Gastroesophageal sphincter (tissue), 3 donors: ENCODE results near the gene CEBPB.

Experiments
- CTCF ChIP-seq, 4 experiments: fragments of 200-600 bp in 2 of 4; fragments of 450-650 bp in 2 of 4; sonication (generic) in 1 of 4; IDR thresholded peaks; one replicate each; pipeline ENCODE4 v1.5.1; 2017 to 2019; ENCODE audit warnings: antibody characterized with exemption in 4 of 4, mild to moderate bottlenecking in 2 of 4, moderate library complexity in 2 of 4
- EP300 ChIP-seq: sonication (generic); formaldehyde crosslinking; IDR thresholded peaks from one replicate; pipeline ENCODE4 v1.6.1; 2017; ENCODE audit warnings: antibody characterized with exemption, mild to moderate bottlenecking
- POLR2A ChIP-seq, 2 donors: fragments of 450-650 bp; IDR thresholded peaks; one replicate each; pipeline ENCODE4 v1.6.1; 2017; ENCODE audit warnings: antibody characterized with exemption in 2 of 2, mild to moderate bottlenecking in 2 of 2, moderate library complexity in 1 of 2
- POLR2AphosphoS5 ChIP-seq: sonication (generic); formaldehyde crosslinking; IDR thresholded peaks from one replicate; pipeline ENCODE4 v1.6.1; 2017; ENCODE audit warnings: antibody characterized with exemption

GRCh38 chr20:50238081-50238800 is 47.6 kb downstream of the CEBPB start:
- TF ChIP-seq EP300 (no peak), CTCF (IDR thresholded peaks at IDR 0.05) (no peak), POLR2A (IDR thresholded peaks at IDR 0.05) (no peak), POLR2AphosphoS5 (no peak)
